Kidney epithelial cell (primary cell): ENCODE results near the gene ATP5PD. TPM values are rescaled to one million over a fixed set of nuclear protein-coding genes. Genes with fewer than 3 reads are reported as not detected.
"Not testable (repeated sequence)": the region's sequence is repeated elsewhere in the genome, so short reads cannot be mapped to it uniquely, and the experiment has no call there.

Experiments
- DNase-seq: peaks from one replicate; pipeline ENCODE4 v3.0.0-alpha.2; 2010; ENCODE audit warnings: low read depth
- H3K27me3 ChIP-seq: 2 replicates; pipeline ENCODE4 v1.6.0; 2011; ENCODE audit warnings: low read length; ENCODE audit not compliant: control insufficient read depth, insufficient read depth
- H3K36me3 ChIP-seq: 2 replicates; pipeline ENCODE4 v1.5.1; 2011; ENCODE audit warnings: low read length; ENCODE audit not compliant: control insufficient read depth, insufficient read depth
- H3K4me3 ChIP-seq: 2 replicates; pipeline ENCODE4 v1.5.1; 2011; ENCODE audit warnings: low read depth, mild to moderate bottlenecking, control low read depth, low read length
- CTCF ChIP-seq: IDR thresholded peaks from 2 replicates; pipeline ENCODE4 v1.5.1; 2011; ENCODE audit warnings: mild to moderate bottlenecking, moderate library complexity, low read length, control low read depth, inconsistent platforms; ENCODE audit not compliant: insufficient read depth, poor library complexity, severe bottlenecking
- total RNA-seq: library from RNA; depleted of rRNA; stranded (reverse); fragments of >200 nt; gene quantifications from 2 replicates; pipeline ENCODE4 v1.2.3, GENCODE V29; 2015

Gene ATP5PD
- total RNA-seq, 1 donor from 2014 or later: 275 TPM

- no peak for TF ChIP-seq CTCF
- H3K36me3 ChIP-seq: no peaks in the 10 kb centered on the region
- no peak for DNase-seq
- H3K4me3 ChIP-seq: peak overlapping the region; percentile 3
- H3K27me3 ChIP-seq: no peaks in the 10 kb centered on the region
Observed at GRCh38 chr17:75031972-75032719, 14.6 kb downstream of the ATP5PD start.

- TF ChIP-seq CTCF: no peak
- H3K4me3 ChIP-seq: no peak overlapping the region
- no peak for DNase-seq
- no peaks in the 10 kb centered on the region for H3K27me3 ChIP-seq
- no peaks in the 10 kb centered on the region for H3K36me3 ChIP-seq
Observed at GRCh38 chr17:75030161-75030560, 16.6 kb downstream of the ATP5PD start.

- not testable (repeated sequence) for H3K27me3 ChIP-seq, DNase-seq, H3K36me3 ChIP-seq, H3K4me3 ChIP-seq
Observed at GRCh38 chr17:75026650-75027049, 20.1 kb downstream of the ATP5PD start.

GRCh38 chr17:75025398-75025734 lies 21.4 kb downstream of the ATP5PD start:
- DNase-seq, H3K4me3 ChIP-seq, H3K36me3 ChIP-seq, H3K27me3 ChIP-seq: not testable (repeated sequence)

GRCh38 chr17:75024686-75025397 lies 21.9 kb downstream of the ATP5PD start:
- no peak for DNase-seq
- no peak for TF ChIP-seq CTCF
- Histone ChIP-seq H3K4me3 (no peak overlapping the region), H3K36me3 (no peaks in the 10 kb centered on the region), H3K27me3 (no peaks in the 10 kb centered on the region)

- H3K36me3 ChIP-seq: no peaks in the 10 kb centered on the region
- no peaks in the 10 kb centered on the region for H3K27me3 ChIP-seq
- TF ChIP-seq CTCF: no peak
- no peak overlapping the region for H3K4me3 ChIP-seq
- DNase-seq: no peak
Observed at GRCh38 chr17:75020331-75021110, 26.2 kb downstream of the ATP5PD start.
